GM23338 (cell line): ENCODE results near the gene STK36.

Experiments used
- CREB1 ChIP-seq: fragments of 250-450 bp; sonication (Bioruptor Pico); IDR thresholded peaks from 2 replicates; pipeline ENCODE4 v1.5.0; 2020; ENCODE audit warnings: low read depth, mild to moderate bottlenecking, moderate library complexity
- CTCF ChIP-seq, 2 experiments: fragments of 200-600 bp in 1 of 2; sonication (generic) in 1 of 2; conservative IDR thresholded peaks; 2 replicates each; pipeline versions ENCODE4 v1.5.1 to v1.6.1; 2016 to 2017; ENCODE audit warnings: antibody characterized with exemption in 2 of 2, low read depth in 2 of 2, mild to moderate bottlenecking in 2 of 2, moderate library complexity in 1 of 2
- ETS1 ChIP-seq: IDR thresholded peaks from 2 replicates; pipeline ENCODE4 v1.6.1; 2016; ENCODE audit warnings: antibody characterized with exemption
- EZH2 ChIP-seq: fragments of 200-600 bp; sonication (generic); IDR thresholded peaks from one replicate; pipeline ENCODE4 v1.8.0; 2017; ENCODE audit warnings: antibody characterized with exemption, mild to moderate bottlenecking, low read depth; ENCODE audit not compliant: unreplicated experiment
- EZH2phosphoT487 ChIP-seq: fragments of 200-600 bp; sonication (generic); IDR thresholded peaks from one replicate; pipeline ENCODE4 v1.8.1; 2018; ENCODE audit warnings: antibody characterized with exemption; ENCODE audit not compliant: unreplicated experiment
- JUNB ChIP-seq: IDR thresholded peaks from one replicate; pipeline ENCODE4 v1.6.1; 2016; ENCODE audit warnings: antibody characterized with exemption; ENCODE audit not compliant: unreplicated experiment
- NANOG ChIP-seq: IDR thresholded peaks from 2 replicates; pipeline ENCODE4 v1.6.1; 2016; ENCODE audit warnings: antibody characterized with exemption, borderline replicate concordance
- POLR2AphosphoS5 ChIP-seq: IDR thresholded peaks from 2 replicates; pipeline ENCODE4 v1.6.1; 2016; ENCODE audit warnings: antibody characterized with exemption, low read depth
- REST ChIP-seq: IDR thresholded peaks from one replicate; pipeline ENCODE4 v1.6.1; 2018; ENCODE audit warnings: antibody characterized with exemption; ENCODE audit not compliant: unreplicated experiment
- STAT1 ChIP-seq: IDR thresholded peaks from one replicate; pipeline ENCODE4 v1.6.1; 2016; ENCODE audit warnings: antibody characterized with exemption; ENCODE audit not compliant: unreplicated experiment
- ZNF114 ChIP-seq: fragments of 250-450 bp; sonication (Bioruptor Pico); IDR thresholded peaks from 2 replicates; pipeline ENCODE4 v1.5.0; 2020; ENCODE audit warnings: mild to moderate bottlenecking, moderate library complexity
- ZNF331 ChIP-seq: fragments of 250-450 bp; sonication (Bioruptor Pico); IDR thresholded peaks from 2 replicates; pipeline ENCODE4 v1.5.0; 2020; ENCODE audit warnings: low read depth, mild to moderate bottlenecking, moderate library complexity
- ZNF462 ChIP-seq: fragments of 250-450 bp; sonication (Bioruptor Pico); IDR thresholded peaks from 2 replicates; pipeline ENCODE4 v1.5.0; 2020; ENCODE audit warnings: mild to moderate bottlenecking, moderate library complexity

- TF ChIP-seq CTCF (conservative IDR thresholded peaks at IDR 0.05; ENCODE audit: low read depth in 2 of 2) = no peak
- no peak for TF ChIP-seq EZH2
- TF ChIP-seq EZH2phosphoT487 = no peak
- no peak for TF ChIP-seq POLR2AphosphoS5
- no peak for TF ChIP-seq ZNF331 (CRISPR knock-in tag)
- no peak for TF ChIP-seq STAT1
- TF ChIP-seq JUNB = no peak
- no peak for TF ChIP-seq CREB1
- no peak for TF ChIP-seq ETS1
- no peak for TF ChIP-seq REST
- TF ChIP-seq ZNF114 (CRISPR knock-in tag) = no peak
- no peak for TF ChIP-seq ZNF462 (CRISPR knock-in tag)
- no peak for TF ChIP-seq NANOG
Measured at GRCh38 chr2:218718058-218718457, 46.2 kb downstream of the STK36 start.
